HEK293 (cell line): Measurements from ENCODE around the gene TXNL1.

Experiments used
- ZNF501 ChIP-seq: fragments of 450-650 bp; formaldehyde crosslinking; IDR thresholded peaks from 2 replicates; pipeline ENCODE4 v1.5.1; 2016; ENCODE audit warnings: missing biosample characterization, missing genetic modification characterization
- TF ChIP-seq, protein P1 (sequence below): fragments of 450-650 bp; formaldehyde crosslinking; IDR thresholded peaks from 2 replicates; pipeline ENCODE4 v1.5.1; 2016; ENCODE audit warnings: missing biosample characterization, missing genetic modification characterization
- TF ChIP-seq, protein P2 (sequence below): fragments of 450-650 bp; formaldehyde crosslinking; IDR thresholded peaks from 2 replicates; pipeline ENCODE4 v1.5.1; 2016; ENCODE audit warnings: missing biosample characterization, missing genetic modification characterization

DNA sequence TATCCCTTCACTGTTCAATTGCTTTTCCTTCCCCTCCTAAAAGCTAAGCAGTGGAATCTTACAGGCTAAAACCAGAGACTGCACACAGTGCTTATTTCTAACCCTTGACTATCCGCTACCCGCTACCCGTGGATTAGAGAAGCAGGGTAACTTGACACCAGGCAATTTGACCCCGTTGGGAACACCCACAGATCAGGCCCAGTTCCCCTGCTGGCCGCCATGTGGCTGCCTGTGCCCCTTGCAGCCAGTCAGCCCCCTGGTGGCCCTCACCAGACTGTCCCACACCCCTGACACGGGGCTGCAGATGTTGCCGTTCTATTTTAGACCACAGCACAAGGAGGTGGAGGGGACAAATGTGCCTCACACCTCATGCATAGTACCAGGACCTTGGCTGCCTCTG is 74.8 kb downstream of the TXNL1 start:
- TF ChIP-seq, protein P1, sequence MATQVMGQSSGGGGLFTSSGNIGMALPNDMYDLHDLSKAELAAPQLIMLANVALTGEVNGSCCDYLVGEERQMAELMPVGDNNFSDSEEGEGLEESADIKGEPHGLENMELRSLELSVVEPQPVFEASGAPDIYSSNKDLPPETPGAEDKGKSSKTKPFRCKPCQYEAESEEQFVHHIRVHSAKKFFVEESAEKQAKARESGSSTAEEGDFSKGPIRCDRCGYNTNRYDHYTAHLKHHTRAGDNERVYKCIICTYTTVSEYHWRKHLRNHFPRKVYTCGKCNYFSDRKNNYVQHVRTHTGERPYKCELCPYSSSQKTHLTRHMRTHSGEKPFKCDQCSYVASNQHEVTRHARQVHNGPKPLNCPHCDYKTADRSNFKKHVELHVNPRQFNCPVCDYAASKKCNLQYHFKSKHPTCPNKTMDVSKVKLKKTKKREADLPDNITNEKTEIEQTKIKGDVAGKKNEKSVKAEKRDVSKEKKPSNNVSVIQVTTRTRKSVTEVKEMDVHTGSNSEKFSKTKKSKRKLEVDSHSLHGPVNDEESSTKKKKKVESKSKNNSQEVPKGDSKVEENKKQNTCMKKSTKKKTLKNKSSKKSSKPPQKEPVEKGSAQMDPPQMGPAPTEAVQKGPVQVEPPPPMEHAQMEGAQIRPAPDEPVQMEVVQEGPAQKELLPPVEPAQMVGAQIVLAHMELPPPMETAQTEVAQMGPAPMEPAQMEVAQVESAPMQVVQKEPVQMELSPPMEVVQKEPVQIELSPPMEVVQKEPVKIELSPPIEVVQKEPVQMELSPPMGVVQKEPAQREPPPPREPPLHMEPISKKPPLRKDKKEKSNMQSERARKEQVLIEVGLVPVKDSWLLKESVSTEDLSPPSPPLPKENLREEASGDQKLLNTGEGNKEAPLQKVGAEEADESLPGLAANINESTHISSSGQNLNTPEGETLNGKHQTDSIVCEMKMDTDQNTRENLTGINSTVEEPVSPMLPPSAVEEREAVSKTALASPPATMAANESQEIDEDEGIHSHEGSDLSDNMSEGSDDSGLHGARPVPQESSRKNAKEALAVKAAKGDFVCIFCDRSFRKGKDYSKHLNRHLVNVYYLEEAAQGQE (tag by site-specific recombination): no peak
- no peak for TF ChIP-seq ZNF501 (tag by site-specific recombination)
- TF ChIP-seq, protein P2, sequence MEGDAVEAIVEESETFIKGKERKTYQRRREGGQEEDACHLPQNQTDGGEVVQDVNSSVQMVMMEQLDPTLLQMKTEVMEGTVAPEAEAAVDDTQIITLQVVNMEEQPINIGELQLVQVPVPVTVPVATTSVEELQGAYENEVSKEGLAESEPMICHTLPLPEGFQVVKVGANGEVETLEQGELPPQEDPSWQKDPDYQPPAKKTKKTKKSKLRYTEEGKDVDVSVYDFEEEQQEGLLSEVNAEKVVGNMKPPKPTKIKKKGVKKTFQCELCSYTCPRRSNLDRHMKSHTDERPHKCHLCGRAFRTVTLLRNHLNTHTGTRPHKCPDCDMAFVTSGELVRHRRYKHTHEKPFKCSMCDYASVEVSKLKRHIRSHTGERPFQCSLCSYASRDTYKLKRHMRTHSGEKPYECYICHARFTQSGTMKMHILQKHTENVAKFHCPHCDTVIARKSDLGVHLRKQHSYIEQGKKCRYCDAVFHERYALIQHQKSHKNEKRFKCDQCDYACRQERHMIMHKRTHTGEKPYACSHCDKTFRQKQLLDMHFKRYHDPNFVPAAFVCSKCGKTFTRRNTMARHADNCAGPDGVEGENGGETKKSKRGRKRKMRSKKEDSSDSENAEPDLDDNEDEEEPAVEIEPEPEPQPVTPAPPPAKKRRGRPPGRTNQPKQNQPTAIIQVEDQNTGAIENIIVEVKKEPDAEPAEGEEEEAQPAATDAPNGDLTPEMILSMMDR (tag by site-specific recombination): no peak
